A549 (cell line): ENCODE data around the gene GUK1. TPM values are rescaled to one million over a fixed set of nuclear protein-coding genes. Genes with fewer than 3 reads are reported as not detected.
A peak's percentile ranks its signal among the peaks of the same experiment; 100 is the strongest.

Experiments
- ATAC-seq, 2 experiments: fragments of 200-7000 bp in 1 of 2; fragments of >200 bp in 1 of 2; cut with Nextera tagmentation in 1 of 2; cut with Tn5 transposase in 1 of 2; 3 replicates each; pipeline versions ENCODE4 v1.8.0 to v1.9.1; 2018 to 2020; ENCODE audit warnings: mild to moderate bottlenecking in 1 of 2, moderate library complexity in 1 of 2
- CTCF ChIA-PET: fragments of 300-600 bp; sonication (Branson Sonifier 250); formaldehyde crosslinking; extraction: SDS; loops from one replicate; lab custom pipeline; 2021; ENCODE audit warnings: antibody characterized with exemption, inconsistent platforms; lab: Yijun Ruan, JAX
- POLR2A ChIA-PET: fragments of 350-600 bp; formaldehyde crosslinking; extraction: SDS; loops from one replicate; lab custom pipeline; 2021; ENCODE audit warnings: antibody characterized with exemption, inconsistent platforms; lab: Yijun Ruan, JAX
- DNase-seq, 2 experiments: peaks; one replicate each; pipeline versions ENCODE4 v3.0.0 to v3.0.0-alpha.2; 2011 to 2016; ENCODE audit warnings: low read depth in 1 of 2, low spot score in 1 of 2
- FAIRE-seq: peaks from 2 replicates; lab custom pipeline; 2011; peaks lifted over from hg19 to GRCh38; lab: Jason Lieb, UNC
- H3K27ac ChIP-seq, 2 experiments: fragments of >200 bp; sonication (Bioruptor Twin); formaldehyde crosslinking; 3 replicates each; pipeline ENCODE4 v1.5.1; 2016 to 2017
- H3K4me1 ChIP-seq: fragments of >200 bp; sonication (Bioruptor Twin); formaldehyde crosslinking; 3 replicates; pipeline ENCODE4 v1.6.1; 2016
- H3K4me2 ChIP-seq: fragments of >200 bp; sonication (Bioruptor Twin); formaldehyde crosslinking; 3 replicates; pipeline ENCODE4 v1.6.1; 2016
- H3K4me3 ChIP-seq: fragments of >200 bp; sonication (Bioruptor Twin); formaldehyde crosslinking; 3 replicates; pipeline ENCODE4 v1.5.1; 2016
- H3K9me3 ChIP-seq: fragments of >200 bp; sonication (Bioruptor Twin); formaldehyde crosslinking; 3 replicates; pipeline ENCODE4 v1.6.1; 2016
- BHLHE40 ChIP-seq: IDR thresholded peaks from 2 replicates; pipeline ENCODE4 v1.6.1; 2012; ENCODE audit warnings: low read depth, low read length, inconsistent platforms
- CEBPB ChIP-seq, 2 experiments: fragments of >200 bp in 1 of 2; sonication (Bioruptor Twin) in 1 of 2; formaldehyde crosslinking in 1 of 2; IDR thresholded peaks; 2 replicates each; pipeline ENCODE4 v1.6.1; 2012 to 2016
- CTCF ChIP-seq: fragments of >200 bp; sonication (Bioruptor Twin); formaldehyde crosslinking; IDR thresholded peaks from 3 replicates; pipeline ENCODE4 v1.5.1; 2016
- E2F6 ChIP-seq: IDR thresholded peaks from 2 replicates; pipeline ENCODE4 v1.6.1; 2012; ENCODE audit warnings: low read depth, borderline replicate concordance
- EP300 ChIP-seq, 2 experiments: fragments of >200 bp; sonication (Bioruptor Twin); formaldehyde crosslinking; IDR thresholded peaks; 2 replicates in 1 of 2; 3 replicates in 1 of 2; pipeline ENCODE4 v1.6.1; 2016 to 2017
- GATA3 ChIP-seq: IDR thresholded peaks from 2 replicates; pipeline ENCODE4 v1.6.1; 2012; ENCODE audit warnings: borderline replicate concordance
- HOXB13 ChIP-seq: fragments of 250-450 bp; sonication (Bioruptor Pico); IDR thresholded peaks from 2 replicates; pipeline ENCODE4 v1.5.0; 2020; ENCODE audit warnings: low read depth, mild to moderate bottlenecking, moderate library complexity
- KDM5A ChIP-seq: fragments of 200-600 bp; sonication (generic); IDR thresholded peaks from 2 replicates; pipeline ENCODE4 v1.6.1; 2016; ENCODE audit warnings: antibody characterized with exemption, mild to moderate bottlenecking
- MAX ChIP-seq: IDR thresholded peaks from 2 replicates; pipeline ENCODE4 v1.6.1; 2012
- MAZ ChIP-seq: fragments of 150-350 bp; IDR thresholded peaks from 2 replicates; pipeline ENCODE4 v1.6.1; 2014; ENCODE audit warnings: antibody characterized with exemption, low read depth, low read length, borderline replicate concordance
- NR3C1 ChIP-seq: fragments of >200 bp; sonication (Bioruptor Twin); formaldehyde crosslinking; IDR thresholded peaks from 3 replicates; pipeline ENCODE4 v1.6.1; 2017
- PBX3 ChIP-seq: IDR thresholded peaks from 2 replicates; pipeline ENCODE4 v1.6.1; 2012
- PHF8 ChIP-seq: fragments of 200-600 bp; sonication (generic); IDR thresholded peaks from 2 replicates; pipeline ENCODE4 v1.6.1; 2016; ENCODE audit warnings: low read depth, mild to moderate bottlenecking, antibody characterized with exemption, moderate library complexity, borderline replicate concordance
- SMC3 ChIP-seq: fragments of >200 bp; sonication (Bioruptor Twin); formaldehyde crosslinking; IDR thresholded peaks from 3 replicates; pipeline ENCODE4 v1.6.1; 2018; ENCODE audit warnings: inconsistent platforms
- SREBF2 ChIP-seq: fragments of 450-650 bp; IDR thresholded peaks from 2 replicates; pipeline ENCODE4 v1.6.1; 2014; ENCODE audit warnings: mild to moderate bottlenecking, moderate library complexity
- TFCP2L1 ChIP-seq: fragments of 250-450 bp; sonication (Bioruptor Pico); IDR thresholded peaks from 2 replicates; pipeline ENCODE4 v1.5.0; 2021; ENCODE audit warnings: mild to moderate bottlenecking
- TP53 ChIP-seq: fragments of 250-450 bp; sonication (Bioruptor Pico); IDR thresholded peaks from 2 replicates; pipeline ENCODE4 v1.5.0; 2021; ENCODE audit warnings: mild to moderate bottlenecking, moderate library complexity
- ZFP36 ChIP-seq: fragments of 450-650 bp; IDR thresholded peaks from 2 replicates; pipeline ENCODE4 v1.6.1; 2014; ENCODE audit warnings: borderline replicate concordance; ENCODE audit not compliant: partially characterized antibody
- WGBS: methylation state at CpG from one replicate; pipeline ENCODE4 v1.1.6; 2017; ENCODE audit errors: missing lambda C conversion rate; 5-methylcytosine and 5-hydroxymethylcytosine counted together
- polyA plus RNA-seq, 4 experiments: library from polyadenylated mRNA; depleted of rRNA in 3 of 4; stranded (reverse); fragments of >200 nt; fragmentation: RNase III in 1 of 4; extraction: RNeasy Plus Mini Kit Qiagen cat#74134 plus additional on column Dnase treatment in 1 of 4; gene quantifications; 2 replicates in 3 of 4; 3 replicates in 1 of 4; pipeline ENCODE4 v1.2.3, GENCODE V29; 2011 to 2017
- TF ChIP-seq, protein P1 (sequence below): fragments of 150-350 bp; IDR thresholded peaks from 2 replicates; pipeline ENCODE4 v1.6.1; 2014; ENCODE audit warnings: low read depth, mild to moderate bottlenecking, low read length
- TF ChIP-seq, protein P2 (sequence below): fragments of 250-450 bp; sonication (Bioruptor Pico); IDR thresholded peaks from 2 replicates; pipeline ENCODE4 v1.5.0; 2021; ENCODE audit warnings: mild to moderate bottlenecking, moderate library complexity, borderline replicate concordance

GUK1 gene
- polyA plus RNA-seq, 2 of the 4 experiments (the other 2 are of a cell fraction): 88.9 to 106 TPM

GRCh38 chr1:228165372-228166169 lies 25.5 kb downstream of the GUK1 start, which contains the start of gene IBA57 (continued):
- TF ChIP-seq PBX3 (peak; percentile 57; the same call in 1 of the 2 replicates), EP300 (IDR thresholded peaks at IDR 0.05) (peak in 1 of 2 experiments; percentile 15; a peak in 1 of 5 replicates), HOXB13 (CRISPR knock-in tag) (no peak), BHLHE40 (peak; percentile 93), GATA3 (peak; percentile 25; the same call in 1 of the 2 replicates), TP53 (peak; percentile 93; the same call in 1 of the 2 replicates), MAZ (peak; percentile 91)
- TF ChIP-seq, protein P1, sequence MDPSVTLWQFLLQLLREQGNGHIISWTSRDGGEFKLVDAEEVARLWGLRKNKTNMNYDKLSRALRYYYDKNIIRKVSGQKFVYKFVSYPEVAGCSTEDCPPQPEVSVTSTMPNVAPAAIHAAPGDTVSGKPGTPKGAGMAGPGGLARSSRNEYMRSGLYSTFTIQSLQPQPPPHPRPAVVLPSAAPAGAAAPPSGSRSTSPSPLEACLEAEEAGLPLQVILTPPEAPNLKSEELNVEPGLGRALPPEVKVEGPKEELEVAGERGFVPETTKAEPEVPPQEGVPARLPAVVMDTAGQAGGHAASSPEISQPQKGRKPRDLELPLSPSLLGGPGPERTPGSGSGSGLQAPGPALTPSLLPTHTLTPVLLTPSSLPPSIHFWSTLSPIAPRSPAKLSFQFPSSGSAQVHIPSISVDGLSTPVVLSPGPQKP: no peak

DNA sequence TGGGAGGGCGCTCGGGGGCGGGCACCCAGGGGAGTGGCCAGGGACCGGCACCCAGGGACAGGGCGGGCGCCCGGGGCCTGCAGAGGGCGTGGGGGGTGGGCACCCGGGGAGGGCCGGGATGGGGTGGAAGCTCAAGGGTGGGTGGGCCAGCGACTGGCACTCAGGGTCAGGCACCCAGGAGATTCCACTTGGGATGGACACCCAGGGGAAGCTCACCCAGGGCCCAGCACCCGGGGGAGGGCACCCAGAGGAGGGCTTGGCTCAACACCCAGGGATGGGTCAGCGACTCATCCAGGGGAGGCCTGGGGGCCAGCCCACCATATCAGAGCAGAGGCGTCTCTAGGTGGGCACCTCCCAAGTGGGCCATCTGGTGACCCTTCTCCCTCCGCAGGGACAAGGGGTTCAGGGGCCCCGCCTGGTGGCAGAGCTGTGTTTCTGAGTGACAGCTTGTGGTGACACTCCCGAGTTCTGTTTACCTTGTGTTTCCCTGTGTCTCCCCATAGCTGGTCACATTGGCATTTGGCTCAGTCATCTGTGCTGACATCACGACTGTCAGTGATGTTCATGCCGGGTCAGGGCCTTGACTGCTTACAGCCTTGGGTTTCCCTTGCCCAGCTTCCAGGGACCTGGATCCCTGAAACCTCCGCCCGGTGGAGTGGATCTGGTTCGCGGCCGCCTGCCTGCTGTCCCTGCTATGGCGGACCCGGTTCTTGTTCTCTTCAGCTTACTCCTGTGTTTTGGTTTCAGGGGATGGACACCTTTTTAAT lies 26.3 kb downstream of the GUK1 start:
- POLR2A ChIA-PET: interaction anchor here (0.8 to 3.4 kb wide), 8 partner anchors 23 to 292 kb away, joined by 3 to 19 read pairs (median 6); partner anchors contain the start of genes ARF1 and GUK1
- ATAC-seq: peak; percentile 76 to 85
- CTCF ChIA-PET: interaction anchor here (0.9 to 7.4 kb wide), 20 partner anchors 8 to 349 kb away, joined by 3 to 89 read pairs (median 4); no protein-coding TSS in a partner anchor
- peak overlapping the region; percentile 66 for H3K4me3 ChIP-seq
- TF ChIP-seq TP53 (peak; percentile 8; the same call in 1 of the 2 replicates), TFCP2L1 (CRISPR knock-in tag) (peak; percentile 66; the same call in 1 of the 2 replicates), BHLHE40 (no peak), CTCF (peak; percentile 43), SMC3 (peak; percentile 50)
- TF ChIP-seq, all 56 proteins: peak for 4
- H3K9me3 ChIP-seq: no peaks in the 10 kb centered on the region
- FAIRE-seq (no peak), DNase-seq (peak; percentile 74 to 82)
- peak overlapping the region; percentile 86 for H3K4me2 ChIP-seq
- 30% methylated on average over 15 of the region's 26 CpGs for WGBS
- peak overlapping the region; percentile 97 to 100 for H3K27ac ChIP-seq
- H3K4me1 ChIP-seq: peaks cover 11% of the 10 kb centered on the region; the same call in 2 of the 3 replicates

- CTCF ChIA-PET: interaction anchor here (0.9 to 7.4 kb wide), 6 partner anchors 15 to 169 kb away, joined by 3 to 89 read pairs (median 4); no protein-coding TSS in a partner anchor
- ATAC-seq (no peak), FAIRE-seq (no peak), DNase-seq (no peak)
- no peak overlapping the region for H3K4me3 ChIP-seq
- WGBS: 68% methylated on average over 12 of the region's 12 CpGs
- POLR2A ChIA-PET: no interaction called here
- peaks cover 13% of the 10 kb centered on the region; the same call in 2 of the 3 replicates for H3K4me1 ChIP-seq
- no peak overlapping the region for H3K27ac ChIP-seq
- no peaks in the 10 kb centered on the region for H3K9me3 ChIP-seq
- no peak overlapping the region for H3K4me2 ChIP-seq
- no peak for TF ChIP-seq KDM5A
- no peak for TF ChIP-seq CTCF
- TF ChIP-seq MAX: no peak
- TF ChIP-seq, protein P2, sequence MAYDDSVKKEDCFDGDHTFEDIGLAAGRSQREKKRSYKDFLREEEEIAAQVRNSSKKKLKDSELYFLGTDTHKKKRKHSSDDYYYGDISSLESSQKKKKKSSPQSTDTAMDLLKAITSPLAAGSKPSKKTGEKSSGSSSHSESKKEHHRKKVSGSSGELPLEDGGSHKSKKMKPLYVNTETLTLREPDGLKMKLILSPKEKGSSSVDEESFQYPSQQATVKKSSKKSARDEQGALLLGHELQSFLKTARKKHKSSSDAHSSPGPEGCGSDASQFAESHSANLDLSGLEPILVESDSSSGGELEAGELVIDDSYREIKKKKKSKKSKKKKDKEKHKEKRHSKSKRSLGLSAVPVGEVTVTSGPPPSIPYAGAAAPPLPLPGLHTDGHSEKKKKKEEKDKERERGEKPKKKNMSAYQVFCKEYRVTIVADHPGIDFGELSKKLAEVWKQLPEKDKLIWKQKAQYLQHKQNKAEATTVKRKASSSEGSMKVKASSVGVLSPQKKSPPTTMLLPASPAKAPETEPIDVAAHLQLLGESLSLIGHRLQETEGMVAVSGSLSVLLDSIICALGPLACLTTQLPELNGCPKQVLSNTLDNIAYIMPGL (CRISPR knock-in tag): no peak
- TF ChIP-seq SREBF2: no peak
- no peak for TF ChIP-seq NR3C1
- TF ChIP-seq PHF8: no peak
- no peak for TF ChIP-seq MAZ
- no peak for TF ChIP-seq E2F6
- TF ChIP-seq CEBPB (IDR thresholded peaks at IDR 0.05): no peak
- TF ChIP-seq ZFP36: no peak
Measured at GRCh38 chr1:228168563-228169270, 28.6 kb downstream of the GUK1 start.
